Measurements from ENCODE around the gene NEK6.

DNA sequence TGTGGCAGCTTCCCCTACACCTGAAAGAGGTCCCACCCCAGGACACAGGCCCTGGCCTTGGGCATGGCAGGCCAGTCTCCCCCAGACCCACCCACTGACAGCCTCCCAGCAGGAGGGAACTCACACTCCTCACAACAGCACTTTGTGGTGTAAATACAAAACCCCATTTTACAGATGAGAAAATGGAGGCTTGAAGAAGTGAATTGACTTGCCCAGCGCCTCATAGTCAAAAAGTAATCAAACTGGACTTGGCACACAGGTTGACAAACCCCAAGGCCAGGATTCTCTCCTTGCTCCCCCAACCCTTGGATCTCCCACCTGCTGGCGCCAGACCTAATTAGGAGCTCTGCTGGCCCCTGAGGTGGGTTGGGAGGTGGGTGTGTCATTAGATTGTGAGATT lies 29.2 kb upstream of the NEK6 start:
- TF ChIP-seq, protein P1, sequence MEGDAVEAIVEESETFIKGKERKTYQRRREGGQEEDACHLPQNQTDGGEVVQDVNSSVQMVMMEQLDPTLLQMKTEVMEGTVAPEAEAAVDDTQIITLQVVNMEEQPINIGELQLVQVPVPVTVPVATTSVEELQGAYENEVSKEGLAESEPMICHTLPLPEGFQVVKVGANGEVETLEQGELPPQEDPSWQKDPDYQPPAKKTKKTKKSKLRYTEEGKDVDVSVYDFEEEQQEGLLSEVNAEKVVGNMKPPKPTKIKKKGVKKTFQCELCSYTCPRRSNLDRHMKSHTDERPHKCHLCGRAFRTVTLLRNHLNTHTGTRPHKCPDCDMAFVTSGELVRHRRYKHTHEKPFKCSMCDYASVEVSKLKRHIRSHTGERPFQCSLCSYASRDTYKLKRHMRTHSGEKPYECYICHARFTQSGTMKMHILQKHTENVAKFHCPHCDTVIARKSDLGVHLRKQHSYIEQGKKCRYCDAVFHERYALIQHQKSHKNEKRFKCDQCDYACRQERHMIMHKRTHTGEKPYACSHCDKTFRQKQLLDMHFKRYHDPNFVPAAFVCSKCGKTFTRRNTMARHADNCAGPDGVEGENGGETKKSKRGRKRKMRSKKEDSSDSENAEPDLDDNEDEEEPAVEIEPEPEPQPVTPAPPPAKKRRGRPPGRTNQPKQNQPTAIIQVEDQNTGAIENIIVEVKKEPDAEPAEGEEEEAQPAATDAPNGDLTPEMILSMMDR (conservative IDR thresholded peaks at IDR 0.05): no peak
- TF ChIP-seq ZFX (IDR thresholded peaks at IDR 0.05): no peak

Data from C4-2B (cell line).